SK-N-SH treated with all-trans-retinoic acid at 6 μM for 48 hours (cell line): Measurements from ENCODE around the gene GRK1.

Source experiments
- ATAC-seq: fragments of 200-7000 bp; cut with Tn5 transposase; 3 replicates; pipeline ENCODE4 v1.9.1; 2020; ENCODE audit warnings: mild to moderate bottlenecking, moderate library complexity
- ARNTL ChIP-seq: fragments of 450-650 bp; formaldehyde crosslinking; IDR thresholded peaks from 2 replicates; pipeline ENCODE4 v1.5.0; 2020; ENCODE audit warnings: low read depth, mild to moderate bottlenecking, moderate library complexity, borderline replicate concordance
- CREB5 ChIP-seq: fragments of 250-450 bp; sonication (Bioruptor Pico); IDR thresholded peaks from 2 replicates; pipeline ENCODE4 v1.5.1; 2020; ENCODE audit warnings: low read depth, mild to moderate bottlenecking, moderate library complexity
- CSRNP3 ChIP-seq: fragments of 250-450 bp; sonication (Bioruptor Pico); IDR thresholded peaks from 2 replicates; pipeline ENCODE4 v1.5.1; 2021; ENCODE audit warnings: mild to moderate bottlenecking, moderate library complexity
- GLIS3 ChIP-seq: fragments of 250-450 bp; sonication (Bioruptor Pico); IDR thresholded peaks from 2 replicates; pipeline ENCODE4 v1.5.0; 2020; ENCODE audit warnings: mild to moderate bottlenecking, moderate library complexity
- ISL1 ChIP-seq: fragments of 250-450 bp; sonication (Bioruptor Pico); IDR thresholded peaks from 2 replicates; pipeline ENCODE4 v2.1.2; 2022; ENCODE audit warnings: mild to moderate bottlenecking, moderate library complexity
- OSR1 ChIP-seq: fragments of 250-450 bp; sonication (Bioruptor Pico); IDR thresholded peaks from 2 replicates; pipeline ENCODE4 v1.8.0; 2022; ENCODE audit warnings: moderate library complexity, mild to moderate bottlenecking, inconsistent platforms
- PATZ1 ChIP-seq: fragments of 250-450 bp; sonication (Bioruptor Pico); IDR thresholded peaks from 2 replicates; pipeline ENCODE4 v1.8.0; 2020; ENCODE audit warnings: mild to moderate bottlenecking, moderate library complexity, borderline replicate concordance
- POU6F1 ChIP-seq: fragments of 250-450 bp; sonication (Bioruptor Pico); IDR thresholded peaks from 2 replicates; pipeline ENCODE4 v1.8.0; 2021; ENCODE audit warnings: low read depth, mild to moderate bottlenecking, moderate library complexity, borderline replicate concordance
- TOX ChIP-seq: fragments of 250-450 bp; sonication (Bioruptor Pico); IDR thresholded peaks from 2 replicates; pipeline ENCODE4 v1.8.0; 2021; ENCODE audit warnings: mild to moderate bottlenecking, moderate library complexity, borderline replicate concordance
- TSHZ2 ChIP-seq: fragments of 250-450 bp; sonication (Bioruptor Pico); IDR thresholded peaks from 2 replicates; pipeline ENCODE4 v1.5.0; 2020; ENCODE audit warnings: mild to moderate bottlenecking, moderate library complexity
- ZFP3 ChIP-seq: fragments of 250-450 bp; sonication (Bioruptor Pico); IDR thresholded peaks from 2 replicates; pipeline ENCODE4 v1.5.0; 2020; ENCODE audit warnings: mild to moderate bottlenecking, moderate library complexity
- ZNF565 ChIP-seq: fragments of 450-650 bp; formaldehyde crosslinking; conservative IDR thresholded peaks from 2 replicates; pipeline ENCODE4 v1.5.0; 2020; ENCODE audit warnings: low read depth, mild to moderate bottlenecking, moderate library complexity
- ZNF70 ChIP-seq: fragments of 450-650 bp; formaldehyde crosslinking; IDR thresholded peaks from 2 replicates; pipeline ENCODE4 v1.5.0; 2020; ENCODE audit warnings: mild to moderate bottlenecking, moderate library complexity

GRK1 gene

GRCh38 chr13:113654175-113654560 lies 12.9 kb upstream of the GRK1 start (continued):
- TF ChIP-seq TSHZ2 (CRISPR knock-in tag), result no peak
- no peak for TF ChIP-seq PATZ1 (CRISPR knock-in tag)
- no peak for TF ChIP-seq ZNF70
- TF ChIP-seq ZNF565 (CRISPR knock-in tag), result no peak
- TF ChIP-seq, all 23 proteins: peak for 0

- no peak for ATAC-seq
- no peak for TF ChIP-seq CREB5 (CRISPR knock-in tag)
- no peak for TF ChIP-seq ZFP3 (CRISPR knock-in tag)
- no peak for TF ChIP-seq ARNTL (CRISPR knock-in tag)
- TF ChIP-seq PATZ1 (CRISPR knock-in tag), result no peak
- no peak for TF ChIP-seq GLIS3
- no peak for TF ChIP-seq OSR1
- TF ChIP-seq TOX, result no peak
- TF ChIP-seq CSRNP3 (CRISPR knock-in tag), result no peak
- TF ChIP-seq TSHZ2 (CRISPR knock-in tag), result no peak
- TF ChIP-seq ISL1 (CRISPR knock-in tag), result no peak
- TF ChIP-seq POU6F1 (CRISPR knock-in tag), result no peak
Observed at GRCh38 chr13:113654591-113655345, 12.3 kb upstream of the GRK1 start.
